Cardiac muscle cell (in vitro differentiated cells and primary cell): ENCODE results near the gene FSTL4. TPM values are rescaled to one million over a fixed set of nuclear protein-coding genes. Genes with fewer than 3 reads are reported as not detected.

Experiments
- DNase-seq, 2 donors: peaks; one replicate each; pipeline versions ENCODE4 v3.0.0 to v3.0.0-alpha.2; 2010 to 2017; ENCODE audit warnings: low read depth in 1 of 2, low spot score in 1 of 2
- H3K27ac ChIP-seq: fragments of 200-600 bp; sonication (generic); 2 replicates; pipeline ENCODE4 v1.5.1; 2016
- H3K27me3 ChIP-seq: fragments of 200-600 bp; sonication (generic); 2 replicates; pipeline ENCODE4 v1.6.0; 2016; ENCODE audit warnings: control low read depth
- H3K36me3 ChIP-seq: fragments of 200-600 bp; sonication (generic); 2 replicates; pipeline ENCODE4 v1.5.1; 2016; ENCODE audit warnings: control low read depth
- H3K4me1 ChIP-seq: fragments of 200-600 bp; sonication (generic); 2 replicates; pipeline ENCODE4 v1.8.1; 2017; ENCODE audit warnings: low read depth, mild to moderate bottlenecking, mixed run types
- H3K4me3 ChIP-seq: fragments of 200-600 bp; sonication (generic); 2 replicates; pipeline ENCODE4 v1.5.1; 2016; ENCODE audit warnings: mild to moderate bottlenecking
- H3K9me3 ChIP-seq: fragments of 200-600 bp; sonication (generic); 2 replicates; pipeline ENCODE4 v1.5.1; 2017; ENCODE audit warnings: low read depth, mild to moderate bottlenecking, control low read depth
- CTCF ChIP-seq: IDR thresholded peaks from 2 replicates; pipeline ENCODE4 v1.5.1; 2012; ENCODE audit warnings: low read depth, mild to moderate bottlenecking, low read length
- polyA plus RNA-seq: library from polyadenylated mRNA; unstranded; fragments of >200 nt; fragmentation: Nextera tagmentation; extraction: Ambion mirVana; gene quantifications from 2 replicates; pipeline ENCODE4 v1.2.1, GENCODE V29; 2016
- total RNA-seq: library from RNA; depleted of rRNA; stranded (reverse); fragments of >200 nt; gene quantifications from 2 replicates; pipeline ENCODE4 v1.2.3, GENCODE V29; 2016

FSTL4 gene
- total and polyA plus RNA-seq, 2 experiments from 2014 or later, result 0.06 TPM; not detected in 1

- DNase-seq, result peak in 1 of 2 donors; percentile 38
- no peak for TF ChIP-seq CTCF
- no peaks in the 10 kb centered on the region for H3K9me3 ChIP-seq
- no peaks in the 10 kb centered on the region for H3K27me3 ChIP-seq
- no peak overlapping the region for H3K27ac ChIP-seq
- no peak overlapping the region for H3K4me3 ChIP-seq
- peaks cover 6% of the 10 kb centered on the region for H3K4me1 ChIP-seq
- H3K36me3 ChIP-seq, result no peaks in the 10 kb centered on the region
Measured at GRCh38 chr5:133290669-133291240, 321.6 kb downstream of the FSTL4 start.

GRCh38 chr5:133289686-133290367 is 322.5 kb downstream of the FSTL4 start:
- no peaks in the 10 kb centered on the region for H3K27me3 ChIP-seq
- H3K27ac ChIP-seq, result no peak overlapping the region
- H3K4me3 ChIP-seq, result no peak overlapping the region
- no peak for TF ChIP-seq CTCF
- DNase-seq, result peak in 1 of 2 donors; percentile 22
- no peaks in the 10 kb centered on the region for H3K36me3 ChIP-seq
- no peaks in the 10 kb centered on the region for H3K9me3 ChIP-seq
- peaks cover 6% of the 10 kb centered on the region for H3K4me1 ChIP-seq

DNA sequence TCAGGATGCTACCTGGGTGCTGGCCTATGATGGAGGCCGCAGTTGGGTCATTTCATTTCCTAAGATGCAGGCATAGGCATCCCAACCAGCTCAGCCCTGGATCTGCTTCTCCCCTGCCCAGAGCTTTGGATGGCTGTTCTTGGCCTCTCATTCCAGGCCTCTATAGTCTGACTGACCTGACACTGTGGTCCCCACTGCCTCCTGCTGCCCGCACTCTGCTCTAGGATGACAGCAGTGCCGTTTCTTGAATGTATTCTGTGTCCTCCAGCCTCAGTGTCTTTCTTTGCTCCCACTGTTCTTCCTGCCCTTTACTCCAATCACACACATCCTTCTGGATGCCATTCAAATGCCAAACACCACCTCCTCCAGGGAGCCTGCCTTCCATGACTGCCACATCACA is 324.8 kb downstream of the FSTL4 start:
- Histone ChIP-seq H3K36me3 (no peaks in the 10 kb centered on the region), H3K4me3 (no peak overlapping the region), H3K27me3 (no peaks in the 10 kb centered on the region), H3K27ac (no peak overlapping the region), H3K9me3 (no peaks in the 10 kb centered on the region), H3K4me1 (peaks cover 6% of the 10 kb centered on the region)
- DNase-seq, result peak; percentile 58 to 73
- peak; percentile 75 for TF ChIP-seq CTCF

GRCh38 chr5:133286483-133286882 is 325.9 kb downstream of the FSTL4 start:
- Histone ChIP-seq H3K4me3 (no peak overlapping the region), H3K4me1 (peaks cover 6% of the 10 kb centered on the region), H3K9me3 (no peaks in the 10 kb centered on the region), H3K27me3 (no peaks in the 10 kb centered on the region), H3K27ac (no peak overlapping the region), H3K36me3 (no peaks in the 10 kb centered on the region)
- no peak for DNase-seq
- no peak for TF ChIP-seq CTCF

- no peak for TF ChIP-seq CTCF
- H3K27ac ChIP-seq, result no peak overlapping the region
- H3K4me3 ChIP-seq, result no peak overlapping the region
Measured at GRCh38 chr5:133285583-133286021, 326.7 kb downstream of the FSTL4 start.

More at GRCh38 chr5:133285583-133286021, 326.7 kb downstream of the FSTL4 start:
- peak in 1 of 2 donors; percentile 39 for DNase-seq
- no peaks in the 10 kb centered on the region for H3K9me3 ChIP-seq
- H3K27me3 ChIP-seq, result no peaks in the 10 kb centered on the region
- no peaks in the 10 kb centered on the region for H3K36me3 ChIP-seq
- peaks cover under 1% of the 10 kb centered on the region for H3K4me1 ChIP-seq
